ENCODE data around the gene PCP2.

PCP2 gene

DNA sequence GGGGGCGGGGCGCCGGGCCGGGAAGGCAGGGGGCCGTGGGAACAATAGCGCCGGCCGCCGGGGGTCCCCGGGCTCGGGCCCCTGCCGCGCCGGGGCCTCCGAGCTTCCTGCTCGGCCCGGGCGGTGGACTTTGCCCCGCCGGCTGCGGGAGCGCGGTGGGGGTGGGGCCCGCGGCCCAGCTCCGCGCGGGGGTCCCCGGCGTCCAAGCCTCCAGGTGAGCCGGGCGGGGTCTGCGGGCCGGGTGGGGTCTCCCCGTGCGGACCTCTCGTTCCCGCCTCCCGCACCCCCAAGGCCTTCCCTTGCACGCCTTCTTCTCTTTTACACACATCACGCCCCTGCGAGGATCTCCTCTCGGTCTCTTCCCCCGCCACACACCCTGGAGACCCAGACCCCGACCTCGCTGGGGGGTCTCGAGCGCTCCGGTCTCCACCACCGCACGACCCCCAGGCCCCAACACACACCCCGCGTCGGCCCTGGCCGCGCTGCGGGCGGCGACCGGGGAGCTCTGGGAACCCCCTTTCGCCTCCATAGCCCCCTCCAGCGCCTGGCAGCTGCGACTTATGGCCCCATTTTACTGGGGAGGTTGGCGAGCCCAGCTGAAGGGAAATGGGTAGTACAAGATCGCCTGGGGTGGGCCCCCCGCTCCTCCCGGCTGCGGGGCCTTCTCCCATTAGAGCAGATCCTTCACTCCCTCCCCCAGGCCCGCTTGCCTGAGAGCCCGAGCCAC is 37.1 kb downstream of the PCP2 start:
- DNase-seq (ENCODE audit: low spot score), result no peak

GRCh38 chr19:7595466-7596133 is 37.9 kb downstream of the PCP2 start, which contains the start of gene CAMSAP3:
Gene CAMSAP3 (plus strand): TSS chr19:7595863. CDS start chr19:7596003, 140 bp downstream.
- no peak for DNase-seq (ENCODE audit: low spot score)

GRCh38 chr19:7590256-7590655 is 43.3 kb downstream of the PCP2 start:
- DNase-seq (ENCODE audit: low spot score), result no peak

- DNase-seq (ENCODE audit: low spot score), result no peak
Observed at GRCh38 chr19:7589822-7590221, 43.7 kb downstream of the PCP2 start.

DNA sequence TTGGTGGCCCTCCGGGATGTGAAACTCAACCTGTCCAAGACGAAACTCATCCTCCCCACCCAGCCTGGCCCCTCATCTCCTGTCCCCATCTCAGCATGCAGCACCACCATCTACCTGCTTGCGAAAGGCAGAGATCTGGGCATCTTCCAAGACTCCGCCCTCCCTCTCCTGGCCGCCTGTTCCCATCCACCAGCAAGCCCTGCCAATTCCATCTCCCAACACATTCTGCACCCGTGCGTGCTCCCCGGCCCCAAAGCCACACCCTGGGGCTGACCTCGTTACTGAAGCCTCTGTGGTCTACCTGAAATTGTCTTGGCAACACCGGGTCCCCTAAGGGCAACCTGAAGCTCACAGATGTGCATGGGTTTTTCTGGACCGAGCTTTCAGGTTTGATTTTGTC is 51.1 kb downstream of the PCP2 start:
- no peak for DNase-seq (ENCODE audit: low spot score)
